HFFc6 (cell line): Measurements from ENCODE around the gene PYCR2. TPM values are rescaled to one million over a fixed set of nuclear protein-coding genes. Genes with fewer than 3 reads are reported as not detected.
A peak's percentile ranks its signal among the peaks of the same experiment; 100 is the strongest.
"Not testable (repeated sequence)": the region's sequence is repeated elsewhere in the genome, so short reads cannot be mapped to it uniquely, and the experiment has no call there.

Source experiments
- DNase-seq: peaks from one replicate; pipeline ENCODE4 v3.0.0-alpha.2; 2018
- H3K27ac Mint-ChIP-seq: 2 replicates; pipeline ENCODE4 v1.8.0; 2020; ENCODE audit warnings: mild to moderate bottlenecking, mixed read lengths
- H3K27me3 Mint-ChIP-seq: 2 replicates; pipeline ENCODE4 v1.8.0; 2021; ENCODE audit warnings: mild to moderate bottlenecking, moderate library complexity, mixed read lengths; ENCODE audit not compliant: insufficient read depth
- H3K36me3 Mint-ChIP-seq: 2 replicates; pipeline ENCODE4 v1.8.0; 2021; ENCODE audit warnings: low read depth, mixed read lengths
- H3K4me1 Mint-ChIP-seq: 2 replicates; pipeline ENCODE4 v1.8.0; 2020; ENCODE audit warnings: low read depth, mixed read lengths
- H3K4me3 Mint-ChIP-seq: 2 replicates; pipeline ENCODE4 v1.8.0; 2020; ENCODE audit warnings: mild to moderate bottlenecking, moderate library complexity, mixed read lengths
- H3K9me3 Mint-ChIP-seq: 2 replicates; pipeline ENCODE4 v1.8.0; 2020; ENCODE audit warnings: mild to moderate bottlenecking, mixed read lengths
- total RNA-seq, 6 experiments: library from RNA; stranded (reverse); fragmentation: NEBNext Ultra II Directional; extraction: Animal tissue kit (Norgen Biotek cat#: 25700); gene quantifications; 2 replicates in 1 of 6; 3 replicates in 5 of 6; pipeline ENCODE4 v1.2.3, GENCODE V29; 2021
- TF ChIP-seq, protein P1 (sequence below): fragments of 200-600 bp; sonication (generic); IDR thresholded peaks from 2 replicates; pipeline ENCODE4 v1.5.0; 2021; ENCODE audit warnings: antibody characterized with exemption, mild to moderate bottlenecking

Gene PYCR2
- total RNA-seq, 6 experiments from 2014 or later: 50.7 to 56.3 (median 52.8) TPM

DNA sequence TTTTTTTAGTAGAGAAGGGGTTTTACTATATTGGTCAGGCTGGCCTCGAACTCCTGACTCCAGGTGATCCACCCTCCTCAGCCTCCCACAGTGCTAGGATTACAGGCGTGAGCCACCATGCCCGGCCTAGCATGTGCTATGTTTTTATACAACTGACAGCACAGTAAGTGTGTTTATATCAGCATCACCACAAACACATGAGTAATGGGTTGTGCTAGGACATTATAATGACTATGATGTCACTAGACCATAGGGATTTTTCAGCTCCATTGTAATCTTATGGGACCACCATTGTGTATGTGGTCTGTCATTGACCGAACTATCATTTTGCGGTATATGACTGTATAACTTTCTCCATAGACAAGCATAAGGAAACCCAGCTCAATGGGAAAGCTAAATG is 10.7 kb upstream of the PYCR2 start:
- Mint-ChIP-seq H3K9me3 (no peaks in the 10 kb centered on the region), H3K36me3 (no peaks in the 10 kb centered on the region), H3K4me1 (peaks cover 6% of the 10 kb centered on the region; the same call in 1 of the 2 replicates), H3K27me3 (no peaks in the 10 kb centered on the region), H3K27ac (no peak overlapping the region), H3K4me3 (no peak overlapping the region)
- TF ChIP-seq, protein P1, sequence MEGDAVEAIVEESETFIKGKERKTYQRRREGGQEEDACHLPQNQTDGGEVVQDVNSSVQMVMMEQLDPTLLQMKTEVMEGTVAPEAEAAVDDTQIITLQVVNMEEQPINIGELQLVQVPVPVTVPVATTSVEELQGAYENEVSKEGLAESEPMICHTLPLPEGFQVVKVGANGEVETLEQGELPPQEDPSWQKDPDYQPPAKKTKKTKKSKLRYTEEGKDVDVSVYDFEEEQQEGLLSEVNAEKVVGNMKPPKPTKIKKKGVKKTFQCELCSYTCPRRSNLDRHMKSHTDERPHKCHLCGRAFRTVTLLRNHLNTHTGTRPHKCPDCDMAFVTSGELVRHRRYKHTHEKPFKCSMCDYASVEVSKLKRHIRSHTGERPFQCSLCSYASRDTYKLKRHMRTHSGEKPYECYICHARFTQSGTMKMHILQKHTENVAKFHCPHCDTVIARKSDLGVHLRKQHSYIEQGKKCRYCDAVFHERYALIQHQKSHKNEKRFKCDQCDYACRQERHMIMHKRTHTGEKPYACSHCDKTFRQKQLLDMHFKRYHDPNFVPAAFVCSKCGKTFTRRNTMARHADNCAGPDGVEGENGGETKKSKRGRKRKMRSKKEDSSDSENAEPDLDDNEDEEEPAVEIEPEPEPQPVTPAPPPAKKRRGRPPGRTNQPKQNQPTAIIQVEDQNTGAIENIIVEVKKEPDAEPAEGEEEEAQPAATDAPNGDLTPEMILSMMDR: no peak
- DNase-seq: no peak

GRCh38 chr1:225933072-225933471 is 9.0 kb upstream of the PYCR2 start:
- Mint-ChIP-seq H3K4me3 (no peak overlapping the region), H3K36me3 (no peaks in the 10 kb centered on the region), H3K27ac (no peak overlapping the region), H3K27me3 (no peaks in the 10 kb centered on the region; the same call in 1 of the 2 replicates), H3K9me3 (no peaks in the 10 kb centered on the region), H3K4me1 (peaks cover 6% of the 10 kb centered on the region; the same call in 1 of the 2 replicates)
- peak; percentile 68 for DNase-seq
- TF ChIP-seq, protein P1: no peak

DNA sequence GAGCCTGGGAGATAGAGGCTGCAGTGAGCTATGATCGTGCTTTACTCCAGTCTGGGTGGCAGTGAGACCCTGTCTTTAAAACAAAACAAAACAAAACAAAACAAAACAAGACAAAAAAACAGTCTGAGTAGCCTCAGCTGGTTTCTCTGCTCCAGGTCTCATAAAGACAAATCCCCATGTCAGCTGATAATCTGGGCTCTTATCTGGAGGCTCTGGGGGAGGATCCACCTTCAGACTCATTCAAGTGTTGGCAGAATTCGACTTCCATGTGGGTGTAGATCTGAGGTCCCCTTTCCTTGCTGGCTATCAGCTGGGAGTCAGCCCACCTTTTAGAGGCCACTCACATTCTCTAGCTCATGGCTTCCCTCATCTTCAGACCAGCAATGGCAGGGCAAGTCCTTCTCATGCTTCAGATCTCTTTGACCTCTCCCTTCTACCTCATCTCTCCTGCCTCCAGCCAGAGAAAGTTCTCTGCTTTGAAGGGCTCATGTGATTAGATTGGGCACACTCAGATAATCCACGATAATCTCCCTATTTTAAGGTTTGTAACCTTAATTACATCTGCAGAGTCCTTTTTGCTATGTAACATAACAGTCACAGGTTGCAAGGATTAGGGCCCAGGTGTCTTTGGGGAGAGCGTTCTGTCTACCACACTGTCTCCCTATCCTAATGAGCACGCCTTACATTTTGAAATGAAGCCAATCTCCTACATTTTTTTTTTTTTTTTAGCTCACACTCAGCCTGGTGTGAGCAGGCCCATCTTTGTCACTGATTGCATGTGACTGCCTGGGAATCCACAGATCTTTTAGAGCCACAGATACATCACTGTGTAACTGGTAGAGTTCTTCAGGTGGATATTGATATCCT is 7.5 kb upstream of the PYCR2 start:
- Mint-ChIP-seq H3K4me3 (no peak overlapping the region), H3K4me1 (peaks cover 11% of the 10 kb centered on the region), H3K27me3 (no peaks in the 10 kb centered on the region; the same call in 1 of the 2 replicates), H3K36me3 (no peaks in the 10 kb centered on the region), H3K9me3 (no peaks in the 10 kb centered on the region), H3K27ac (no peak overlapping the region)
- DNase-seq: no peak
- TF ChIP-seq, protein P1: no peak

- Mint-ChIP-seq H3K27ac (no peak overlapping the region), H3K4me1 (peaks cover 16% of the 10 kb centered on the region), H3K4me3 (no peak overlapping the region), H3K9me3 (no peaks in the 10 kb centered on the region), H3K27me3 (no peaks in the 10 kb centered on the region; the same call in 1 of the 2 replicates), H3K36me3 (no peaks in the 10 kb centered on the region)
- DNase-seq: no peak
- TF ChIP-seq, protein P1: no peak
Observed at GRCh38 chr1:225930566-225930965, 6.5 kb upstream of the PYCR2 start.

DNA sequence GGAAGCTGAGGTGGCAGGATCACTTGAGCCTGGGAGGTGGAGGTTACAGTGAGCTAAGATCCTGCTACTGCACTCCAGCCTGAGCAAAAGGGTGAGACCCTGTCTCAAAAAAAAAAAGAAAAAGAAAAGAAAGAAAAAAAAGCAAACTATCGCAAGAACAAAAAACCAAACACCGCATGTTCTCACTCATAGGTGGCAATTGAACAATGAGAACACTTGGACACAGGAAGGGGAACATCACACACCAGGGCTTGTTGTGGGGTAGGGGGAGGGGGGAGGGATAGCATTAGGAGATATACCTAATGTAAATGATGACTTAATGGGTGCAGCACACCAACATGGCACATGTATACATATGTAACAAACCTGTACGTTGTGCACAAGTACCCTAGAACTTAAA is 5.4 kb upstream of the PYCR2 start:
- DNase-seq, H3K36me3 Mint-ChIP-seq, H3K27me3 Mint-ChIP-seq, H3K4me3 Mint-ChIP-seq, H3K9me3 Mint-ChIP-seq, H3K27ac Mint-ChIP-seq: not testable (repeated sequence)
- peaks cover 16% of the 10 kb centered on the region for H3K4me1 Mint-ChIP-seq
